ENCODE data around the gene TPM1.
"Not testable (repeated sequence)": the region's sequence is repeated elsewhere in the genome, so short reads cannot be mapped to it uniquely, and the experiment has no call there.

The TPM1 gene

DNA sequence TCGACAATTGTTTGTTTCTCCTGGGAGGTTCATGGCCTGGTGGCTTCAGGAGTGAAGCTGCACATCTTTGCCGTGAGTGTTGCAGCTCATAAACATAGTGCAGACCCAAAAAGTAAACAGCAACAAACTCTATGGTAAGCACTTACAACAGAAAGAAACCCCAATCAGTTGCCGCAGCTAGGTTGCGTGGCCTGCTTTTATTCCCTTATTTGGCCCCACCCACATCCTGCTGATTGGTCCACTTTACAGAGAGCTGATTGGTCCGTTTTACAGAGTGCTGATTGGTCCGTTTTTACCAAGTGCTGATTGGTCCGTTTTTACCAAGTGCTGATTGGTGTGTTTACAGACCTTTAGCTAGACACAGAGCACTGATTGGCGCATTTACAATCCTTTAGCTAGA lies 62.8 kb downstream of the TPM1 start:
- DNase-seq = not testable (repeated sequence)

- DNase-seq = peak; percentile 77
Measured at GRCh38 chr15:63107895-63108546, 65.5 kb downstream of the TPM1 start.

DNA sequence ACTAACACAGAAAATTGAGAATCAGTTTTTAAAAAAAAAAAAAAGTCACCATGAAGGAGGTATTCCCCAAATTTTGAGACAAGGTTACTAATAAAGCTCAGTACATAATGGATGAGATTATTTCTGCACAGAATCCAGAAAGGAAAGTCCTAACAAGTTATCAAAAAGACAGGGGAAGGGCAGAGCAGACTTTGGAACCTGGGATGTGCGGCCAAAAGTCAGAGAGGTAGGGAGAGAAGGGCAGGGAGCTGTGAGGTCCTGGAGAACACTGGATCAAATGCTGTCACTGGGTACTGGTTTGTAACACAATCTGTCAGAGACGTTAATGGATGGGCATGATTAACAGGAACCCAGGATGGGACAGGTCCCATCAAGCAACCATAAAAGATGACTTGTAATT lies 67.0 kb downstream of the TPM1 start:
- DNase-seq = no peak

DNA sequence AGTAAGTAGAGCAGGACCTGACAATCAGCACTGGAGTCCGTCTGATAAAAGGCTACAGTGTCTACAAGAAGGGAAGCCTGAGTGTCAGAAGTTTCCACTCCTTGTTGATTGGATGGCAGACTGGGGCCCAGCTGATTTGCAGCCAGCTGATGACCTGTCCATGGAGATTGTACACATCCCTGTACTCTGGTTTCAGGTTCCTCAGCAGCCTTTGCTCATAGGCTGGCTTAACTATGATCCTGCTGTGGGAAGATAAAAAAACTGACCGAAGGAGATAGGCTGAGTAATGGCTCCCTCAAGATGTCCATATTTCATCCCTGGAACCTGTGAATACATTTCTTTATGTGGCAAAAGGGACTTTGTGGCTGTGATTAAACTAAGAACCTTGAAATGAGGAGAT lies 67.4 kb downstream of the TPM1 start:
- DNase-seq = no peak

GRCh38 chr15:63110428-63111026 lies 68.0 kb downstream of the TPM1 start:
- no peak for DNase-seq

- DNase-seq = no peak
Measured at GRCh38 chr15:63111481-63111880, 68.9 kb downstream of the TPM1 start.

DNA sequence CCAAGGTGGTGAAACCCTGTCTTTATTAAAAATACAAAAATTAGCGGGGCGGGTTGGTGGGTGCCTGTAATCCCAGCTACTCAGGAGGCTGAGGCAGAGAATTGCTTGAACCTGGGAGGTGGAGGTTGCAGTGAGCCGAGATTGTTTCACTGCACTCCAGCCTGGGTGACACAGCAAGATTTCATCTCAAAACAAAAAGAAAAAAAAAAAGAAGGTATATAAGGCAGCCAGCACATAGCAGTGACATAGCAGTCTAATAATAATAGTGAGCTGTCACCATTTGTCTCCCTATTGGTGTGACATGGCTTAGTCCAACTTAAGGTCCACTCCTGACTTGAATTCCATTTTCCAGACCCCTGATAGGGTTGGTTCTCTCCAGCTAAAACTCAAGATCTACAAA lies 70.3 kb downstream of the TPM1 start:
- no peak for DNase-seq

DNA sequence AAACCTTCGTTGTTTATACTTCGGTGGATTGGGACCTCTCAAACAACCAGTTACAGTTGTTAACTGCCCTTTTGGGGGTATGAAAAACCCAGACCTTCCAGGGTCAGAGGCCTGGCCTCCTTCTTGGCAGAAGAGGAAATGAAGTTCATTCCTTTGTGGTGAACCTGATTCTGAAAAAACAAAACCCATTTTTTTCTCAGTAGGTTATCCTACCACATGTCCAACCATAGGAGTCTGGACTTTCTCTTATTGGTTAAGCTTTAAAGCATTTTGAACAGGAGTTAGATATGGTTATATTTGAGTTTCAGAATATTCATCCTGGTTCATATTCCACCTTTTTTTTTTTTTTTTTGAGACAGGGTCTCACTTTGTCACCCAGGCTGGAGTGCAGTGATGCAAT lies 71.9 kb downstream of the TPM1 start:
- DNase-seq = no peak

All from eye (tissue), 1 donor.